HL-60 (cell line): ENCODE measurements around the gene HESX1.

Experiments
- CTCF ChIP-seq: IDR thresholded peaks from one replicate; pipeline ENCODE4 v1.5.1; 2011; ENCODE audit warnings: low read length, control low read depth, inconsistent platforms; ENCODE audit not compliant: insufficient read depth
- GABPA ChIP-seq: IDR thresholded peaks from 2 replicates; pipeline ENCODE4 v1.6.1; 2012; ENCODE audit warnings: low read depth
- POLR2AphosphoS5 ChIP-seq: IDR thresholded peaks from 2 replicates; pipeline ENCODE4 v1.6.1; 2012; ENCODE audit warnings: low read depth
- REST ChIP-seq: IDR thresholded peaks from 2 replicates; pipeline ENCODE4 v1.6.1; 2012; ENCODE audit warnings: low read depth; ENCODE audit not compliant: insufficient replicate concordance

- no peak for TF ChIP-seq CTCF
- TF ChIP-seq GABPA: no peak
- TF ChIP-seq POLR2AphosphoS5: no peak
- no peak for TF ChIP-seq REST
Measured at GRCh38 chr3:57160076-57160764, 39.6 kb downstream of the HESX1 start.
